GM12878 (cell line): ENCODE data around the gene CSNK1G2. TPM values are rescaled to one million over a fixed set of nuclear protein-coding genes. Genes with fewer than 3 reads are reported as not detected.

Experiments used
- ATAC-seq: fragments of 200-7000 bp; cut with Tn5 transposase; 3 replicates; pipeline ENCODE4 v1.9.1; 2020; ENCODE audit warnings: mild to moderate bottlenecking, moderate library complexity
- BruUV-seq: library from RNA; stranded (reverse); fragments of 400-500 nt; replicated peaks from 2 replicates; lab custom pipeline; 2021; lab: Mats Ljungman, UMichigan
- CTCF ChIA-PET: fragments of 300-600 bp; sonication (Branson Sonifier 250); formaldehyde crosslinking; extraction: SDS; loops from one replicate; lab custom pipeline; 2021; ENCODE audit warnings: inconsistent platforms; lab: Yijun Ruan, JAX
- POLR2A ChIA-PET: fragments of 350-600 bp; formaldehyde crosslinking; extraction: SDS; loops from one replicate; lab custom pipeline; 2021; ENCODE audit warnings: inconsistent platforms; lab: Charles Lee
- RAD21 ChIA-PET: fragments of 300-600 bp; sonication (Branson Sonifier 250); formaldehyde crosslinking; loops from one replicate; lab custom pipeline; 2023; ENCODE audit warnings: antibody characterized with exemption; ENCODE audit not compliant: unreplicated experiment; lab: Charles Lee
- SMC1A ChIA-PET: fragments of 300-600 bp; sonication (Branson Sonifier 250); formaldehyde crosslinking; loops from one replicate; lab custom pipeline; 2023; ENCODE audit not compliant: unreplicated experiment, uncharacterized antibody; lab: Charles Lee
- DNase-seq: peaks from one replicate; pipeline ENCODE4 v3.0.0-alpha.2; 2011; ENCODE audit warnings: low read depth, low spot score
- FAIRE-seq: peaks from 3 replicates; lab custom pipeline; 2011; peaks lifted over from hg19 to GRCh38; lab: Jason Lieb, UNC
- H2AFZ ChIP-seq: 2 replicates; pipeline ENCODE4 v1.6.0; 2011; ENCODE audit warnings: low read depth, low read length, control low read depth; ENCODE audit not compliant: control insufficient read depth
- H3K27ac ChIP-seq: 2 replicates; pipeline ENCODE4 v1.5.1; 2011; ENCODE audit warnings: control low read depth; ENCODE audit not compliant: control insufficient read depth, insufficient read depth
- H3K27me3 ChIP-seq, 2 experiments: replicated peaks in 1 of 2; 2 replicates each; pipeline versions ENCODE4 v1.6.0 to v1.6.1; 2011; ENCODE audit warnings: low read length in 1 of 2; ENCODE audit not compliant: control insufficient read depth in 2 of 2, insufficient read depth in 2 of 2
- H3K36me3 ChIP-seq, 2 experiments: 2 replicates each; pipeline ENCODE4 v1.5.1; 2011; ENCODE audit warnings: low read length in 1 of 2; ENCODE audit not compliant: control insufficient read depth in 2 of 2, insufficient read depth in 2 of 2
- H3K4me1 ChIP-seq: 2 replicates; pipeline ENCODE4 v1.6.1; 2011; ENCODE audit warnings: mild to moderate bottlenecking, low read length, moderate library complexity, mixed read lengths; ENCODE audit not compliant: control insufficient read depth, insufficient read depth
- H3K4me2 ChIP-seq: 2 replicates; pipeline ENCODE4 v1.6.0; 2011; ENCODE audit warnings: control low read depth; ENCODE audit not compliant: control insufficient read depth, insufficient read depth
- H3K4me3 ChIP-seq: fragments of 200-600 bp; sonication (generic); 2 replicates; pipeline ENCODE4 v1.5.1; 2016
- H3K79me2 ChIP-seq: 2 replicates; pipeline ENCODE4 v1.6.0; 2011; ENCODE audit warnings: low read length; ENCODE audit not compliant: control insufficient read depth, insufficient read depth
- H3K9ac ChIP-seq: 2 replicates; pipeline ENCODE4 v1.8.0; 2011; ENCODE audit warnings: low read length, control low read depth, mixed read lengths; ENCODE audit not compliant: control insufficient read depth, insufficient read depth
- H3K9me3 ChIP-seq: replicated peaks from 3 replicates; pipeline ENCODE4 v1.5.1; 2011; ENCODE audit warnings: mild to moderate bottlenecking, low read length; ENCODE audit not compliant: control insufficient read depth, insufficient read depth
- H4K20me1 ChIP-seq: 2 replicates; pipeline ENCODE4 v1.6.0; 2011; ENCODE audit not compliant: control insufficient read depth, insufficient read depth
- BACH1 ChIP-seq: fragments of 450-650 bp; IDR thresholded peaks from 2 replicates; pipeline ENCODE4 v1.6.1; 2017; ENCODE audit warnings: mild to moderate bottlenecking, borderline replicate concordance
- CHD1 ChIP-seq: IDR thresholded peaks from 2 replicates; pipeline ENCODE4 v1.6.1; 2012; ENCODE audit warnings: low read depth, low read length, improper control_type of control experiment
- E2F4 ChIP-seq: IDR thresholded peaks from 2 replicates; pipeline ENCODE4 v1.6.1; 2012; ENCODE audit warnings: low read depth, low read length, improper control_type of control experiment
- HDGF ChIP-seq: fragments of 450-650 bp; IDR thresholded peaks from 2 replicates; pipeline ENCODE4 v1.6.1; 2016; ENCODE audit warnings: antibody characterized with exemption
- IRF4 ChIP-seq: IDR thresholded peaks from 2 replicates; pipeline ENCODE4 v1.6.1; 2011; ENCODE audit warnings: low read depth, low read length
- PAX5 ChIP-seq: IDR thresholded peaks from 2 replicates; pipeline ENCODE4 v1.6.1; 2011; ENCODE audit warnings: low read depth, low read length, borderline replicate concordance
- PKNOX1 ChIP-seq: fragments of 450-650 bp; IDR thresholded peaks from 2 replicates; pipeline ENCODE4 v1.6.1; 2016; ENCODE audit warnings: mild to moderate bottlenecking
- POLR2A ChIP-seq: IDR thresholded peaks from 2 replicates; pipeline ENCODE4 v1.6.1; 2011; ENCODE audit warnings: low read depth, mild to moderate bottlenecking, low read length
- RFX5 ChIP-seq: IDR thresholded peaks from 2 replicates; pipeline ENCODE4 v1.6.1; 2011; ENCODE audit warnings: low read depth, low read length, improper control_type of control experiment
- SREBF2 ChIP-seq: IDR thresholded peaks from 2 replicates; pipeline ENCODE4 v1.6.1; 2012; ENCODE audit warnings: mild to moderate bottlenecking, low read length
- TCF3 ChIP-seq: IDR thresholded peaks from 2 replicates; pipeline ENCODE4 v1.6.1; 2012; ENCODE audit warnings: low read depth, mild to moderate bottlenecking, low read length, borderline replicate concordance; ENCODE audit not compliant: insufficient read depth
- ZNF274 ChIP-seq: IDR thresholded peaks from one replicate; pipeline ENCODE4 v1.8.0; 2011; ENCODE audit not compliant: insufficient read length, insufficient read depth
- WGBS: methylation state at CpG from one replicate; pipeline ENCODE4 v1.1.6; 2016; ENCODE audit warnings: low lambda C conversion rate; ENCODE audit not compliant: insufficient replicate concordance, insufficient coverage; ENCODE audit errors: missing lambda C conversion rate; 5-methylcytosine and 5-hydroxymethylcytosine counted together
- in situ Hi-C: fragments of 300-500 bp; cut with MboI; formaldehyde crosslinking; loops from 9 replicates; pipeline ENCODE4 v1.14.3; 2018; ENCODE audit warnings: mixed read lengths
- intact Hi-C: fragments of 100-400 bp; cut with micrococcal nuclease; formaldehyde crosslinking; loops from one replicate; pipeline ENCODE4 v1.14.2; 2022; ENCODE audit not compliant: unreplicated experiment
- polyA plus RNA-seq, 11 experiments: library from polyadenylated mRNA; depleted of rRNA in 4 of 11; unstranded in 6 of 11; stranded (reverse) in 5 of 11; fragments of >200 nt; fragmentation: Nextera tagmentation in 4 of 11; fragmentation: Illumina TruSeq in 1 of 11; extraction: Ambion mirVana in 4 of 11; extraction: Trizol in 1 of 11; gene quantifications; 1 replicate in 1 of 11; 2 replicates in 10 of 11; pipeline versions ENCODE4 v1.2.1 to v1.2.3, GENCODE V29; 2011 to 2016; ENCODE audit warnings: inconsistent platforms in 2 of 11, missing spikeins in 2 of 11, low read depth in 1 of 11
- total RNA-seq, 4 experiments: library from RNA; depleted of rRNA in 3 of 4; stranded (reverse); fragments of >200 nt in 3 of 4; fragmentation: Illumina TruSeq in 1 of 4; extraction: Trizol in 1 of 4; gene quantifications; 2 replicates each; pipeline versions ENCODE4 v1.2.1 to v1.2.3, GENCODE V29; 2013 to 2021
- TF ChIP-seq, protein P1 (sequence below): IDR thresholded peaks from 2 replicates; pipeline ENCODE4 v1.6.1; 2011; ENCODE audit warnings: mild to moderate bottlenecking, low read depth, low read length, moderate library complexity; ENCODE audit not compliant: insufficient replicate concordance

CSNK1G2 gene
- total and polyA plus RNA-seq, 10 of the 15 experiments (the other 5 are each of a cell fraction or from before 2014, with no cell fraction given): 0.64 to 109 (median 25.0) TPM

DNA sequence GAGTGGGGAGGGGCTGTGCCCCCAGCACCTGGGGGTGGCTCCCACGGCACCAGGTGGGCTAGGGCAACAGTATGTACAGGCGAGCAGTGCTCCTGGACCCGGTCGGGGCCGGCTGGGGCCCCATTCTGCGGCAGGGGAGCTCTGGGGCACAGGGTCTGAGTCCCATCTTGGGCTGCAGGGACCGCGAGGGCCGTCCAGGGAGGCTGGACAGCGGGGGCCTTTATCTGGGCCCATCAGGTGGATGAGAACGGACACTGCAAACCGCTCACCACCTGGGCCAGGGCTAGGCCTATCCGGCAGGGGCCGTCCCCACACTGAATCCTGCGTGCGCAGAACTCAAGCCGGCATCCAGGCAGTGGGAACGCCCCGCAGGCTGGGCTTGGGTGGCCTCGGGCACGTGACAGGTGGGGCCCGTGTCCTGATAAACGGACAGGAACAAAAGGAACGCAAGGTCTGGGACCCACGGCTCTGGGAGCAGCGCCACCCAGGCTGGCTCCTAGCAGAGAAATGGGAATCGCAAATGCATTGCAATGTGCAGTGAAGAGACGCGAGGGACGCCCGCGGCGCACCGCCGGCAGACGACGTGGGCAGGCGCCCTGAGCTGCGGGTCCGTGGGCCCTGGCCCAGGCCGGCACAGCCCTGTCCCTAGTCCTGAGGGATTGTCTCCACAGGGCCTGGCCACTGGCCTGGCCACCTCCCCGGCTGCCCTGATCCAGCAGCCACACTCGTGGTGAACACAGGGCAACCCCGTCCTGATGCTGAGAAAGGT is 44.8 kb downstream of the CSNK1G2 start:
- Histone ChIP-seq H3K27ac (no peak overlapping the region), H3K79me2 (no peaks in the 10 kb centered on the region), H3K36me3 (peaks cover 4 to 13% of the 10 kb centered on the region in 2 experiments; a peak in 3 of 4 replicates), H3K9ac (no peak overlapping the region), H3K4me3 (no peak overlapping the region), H2AFZ (no peak overlapping the region), H3K27me3 (no peaks in the 10 kb centered on the region), H3K4me1 (no peaks in the 10 kb centered on the region), H4K20me1 (no peaks in the 10 kb centered on the region), H3K4me2 (no peak overlapping the region), H3K9me3 (no peaks in the 10 kb centered on the region)
- RAD21 ChIA-PET: no interaction called here
- CTCF ChIA-PET: no interaction called here
- 95% methylated on average over 44 of the region's 44 CpGs for WGBS
- FAIRE-seq (no peak), DNase-seq (no peak), ATAC-seq (no peak)
- in situ Hi-C loops: no loop called here
- SMC1A ChIA-PET: no interaction called here
- POLR2A ChIA-PET: no interaction called here
- TF ChIP-seq PKNOX1 (no peak), TCF3 (peak; percentile 44; the same call in 1 of the 2 replicates)
- intact Hi-C loops: no loop called here
- BruUV-seq: no TSS peak

DNA sequence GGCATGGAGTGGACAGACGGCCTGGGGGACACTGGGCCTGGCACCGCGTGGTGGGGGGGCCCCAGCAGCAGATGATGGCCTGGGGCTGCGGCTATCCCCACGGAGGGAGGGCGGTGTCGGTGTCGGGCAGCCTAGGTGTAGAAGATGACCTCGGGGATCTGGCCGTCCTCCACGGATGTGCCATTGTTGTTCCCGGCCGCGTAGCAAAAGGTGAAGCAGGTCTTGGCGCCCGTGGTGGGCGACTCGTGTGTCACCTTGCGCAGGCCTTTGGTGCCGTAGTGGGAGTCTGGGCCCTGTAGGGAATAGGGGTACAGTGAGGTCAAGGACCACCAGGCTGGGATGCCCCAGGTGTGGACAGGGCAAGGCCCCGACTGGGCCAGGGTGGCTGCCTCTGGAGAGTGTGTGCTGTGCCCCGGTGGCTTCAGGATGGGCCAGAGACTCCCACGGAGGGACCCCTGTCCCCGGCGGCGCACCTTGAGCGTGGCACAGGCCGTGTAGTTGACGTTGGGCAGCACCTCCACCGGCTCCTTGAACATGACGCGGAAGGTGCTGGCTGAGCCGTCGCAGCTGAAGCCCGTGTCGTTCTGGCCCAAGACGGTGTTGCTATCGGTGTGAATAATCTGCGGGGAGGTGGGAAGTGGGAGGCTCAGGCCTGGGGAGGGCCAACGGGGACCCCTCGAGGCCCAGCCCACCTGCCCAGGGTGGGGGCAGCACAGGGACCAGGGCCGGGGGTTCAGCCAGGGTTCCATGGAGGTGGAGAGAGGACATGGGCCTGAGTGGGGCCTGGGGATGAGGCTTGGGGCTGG is 45.6 kb downstream of the CSNK1G2 start:
- H3K79me2 ChIP-seq: no peaks in the 10 kb centered on the region
- H3K36me3 ChIP-seq: peaks cover 3 to 8% of the 10 kb centered on the region in 2 experiments; a peak in 3 of 4 replicates
- WGBS: 90% methylated on average over 33 of the region's 42 CpGs
- RAD21 ChIA-PET: no interaction called here
- intact Hi-C loops (no loop called here), in situ Hi-C loops (no loop called here)
- no peak for ATAC-seq
- DNase-seq: no peak
- SMC1A ChIA-PET: no interaction called here
- H4K20me1 ChIP-seq: no peaks in the 10 kb centered on the region
- no peak overlapping the region for H3K4me2 ChIP-seq
- H3K4me1 ChIP-seq: no peaks in the 10 kb centered on the region
- H2AFZ ChIP-seq: no peak overlapping the region
- no peak for FAIRE-seq
- BruUV-seq: TSS peak; percentile 71
- POLR2A ChIA-PET: no interaction called here
- no peaks in the 10 kb centered on the region for H3K27me3 ChIP-seq
- no peak overlapping the region for H3K9ac ChIP-seq
- H3K27ac ChIP-seq: no peak overlapping the region
- CTCF ChIA-PET: no interaction called here
- H3K9me3 ChIP-seq: no peaks in the 10 kb centered on the region
- H3K4me3 ChIP-seq: no peak overlapping the region
- TF ChIP-seq BACH1 (no peak), HDGF (no peak), PAX5 (no peak), ZNF274 (no peak), E2F4 (no peak), TCF3 (0 out of 2 replicates have a peak, but pooled peaks have one; percentile 1), POLR2A (0 out of 2 replicates have a peak, but pooled peaks have one; percentile 42), CHD1 (no peak), SREBF2 (no peak), RFX5 (no peak), IRF4 (no peak)
- TF ChIP-seq, protein P1, sequence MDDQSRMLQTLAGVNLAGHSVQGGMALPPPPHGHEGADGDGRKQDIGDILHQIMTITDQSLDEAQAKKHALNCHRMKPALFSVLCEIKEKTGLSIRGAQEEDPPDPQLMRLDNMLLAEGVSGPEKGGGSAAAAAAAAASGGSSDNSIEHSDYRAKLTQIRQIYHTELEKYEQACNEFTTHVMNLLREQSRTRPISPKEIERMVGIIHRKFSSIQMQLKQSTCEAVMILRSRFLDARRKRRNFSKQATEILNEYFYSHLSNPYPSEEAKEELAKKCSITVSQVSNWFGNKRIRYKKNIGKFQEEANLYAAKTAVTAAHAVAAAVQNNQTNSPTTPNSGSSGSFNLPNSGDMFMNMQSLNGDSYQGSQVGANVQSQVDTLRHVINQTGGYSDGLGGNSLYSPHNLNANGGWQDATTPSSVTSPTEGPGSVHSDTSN: no peak
